ENCODE results near the gene GNAT1. TPM values are rescaled to one million over a fixed set of nuclear protein-coding genes. Genes with fewer than 3 reads are reported as not detected.

GNAT1 gene
- total RNA-seq, 2 donors from 2014 or later: 0.54 TPM; not detected in 1

DNA sequence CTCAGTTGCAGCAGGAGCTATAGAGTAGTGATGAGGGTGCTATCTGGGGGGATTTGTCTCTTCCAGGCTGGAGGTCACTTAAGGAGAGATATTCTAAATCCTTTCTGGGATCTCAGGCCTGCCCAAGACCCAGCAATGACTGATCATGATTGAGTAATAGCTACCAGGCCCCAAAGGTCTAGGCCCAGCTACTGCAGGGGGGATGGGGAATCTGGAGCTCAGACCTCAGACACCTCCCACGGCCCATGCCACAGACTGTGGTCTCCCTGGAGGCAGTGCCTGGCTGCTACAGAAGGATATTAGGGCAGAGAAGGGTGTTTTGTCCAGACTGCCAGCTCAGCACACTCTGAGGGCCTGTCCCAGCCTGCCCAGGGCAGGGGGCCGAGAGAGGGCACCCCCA, 20.5 kb downstream of the GNAT1 start:
- Histone ChIP-seq H3K4me3 (no peak overlapping the region), H3K27me3 (replicated peaks; ENCODE audit: insufficient read depth) (no peaks in the 10 kb centered on the region), H3K36me3 (no peaks in the 10 kb centered on the region), H3K4me1 (ENCODE audit: control insufficient read depth in 1 of 2, low read depth in 2 of 2) (no peaks in the 10 kb centered on the region), H3K9me3 (no peaks in the 10 kb centered on the region), H3K27ac (no peak overlapping the region)
- ATAC-seq (ENCODE audit: insufficient number of reproducible peaks, low FRiP score, low read depth) (no peak), DNase-seq (ENCODE audit: low spot score) (no peak)
- TF ChIP-seq, protein P1, sequence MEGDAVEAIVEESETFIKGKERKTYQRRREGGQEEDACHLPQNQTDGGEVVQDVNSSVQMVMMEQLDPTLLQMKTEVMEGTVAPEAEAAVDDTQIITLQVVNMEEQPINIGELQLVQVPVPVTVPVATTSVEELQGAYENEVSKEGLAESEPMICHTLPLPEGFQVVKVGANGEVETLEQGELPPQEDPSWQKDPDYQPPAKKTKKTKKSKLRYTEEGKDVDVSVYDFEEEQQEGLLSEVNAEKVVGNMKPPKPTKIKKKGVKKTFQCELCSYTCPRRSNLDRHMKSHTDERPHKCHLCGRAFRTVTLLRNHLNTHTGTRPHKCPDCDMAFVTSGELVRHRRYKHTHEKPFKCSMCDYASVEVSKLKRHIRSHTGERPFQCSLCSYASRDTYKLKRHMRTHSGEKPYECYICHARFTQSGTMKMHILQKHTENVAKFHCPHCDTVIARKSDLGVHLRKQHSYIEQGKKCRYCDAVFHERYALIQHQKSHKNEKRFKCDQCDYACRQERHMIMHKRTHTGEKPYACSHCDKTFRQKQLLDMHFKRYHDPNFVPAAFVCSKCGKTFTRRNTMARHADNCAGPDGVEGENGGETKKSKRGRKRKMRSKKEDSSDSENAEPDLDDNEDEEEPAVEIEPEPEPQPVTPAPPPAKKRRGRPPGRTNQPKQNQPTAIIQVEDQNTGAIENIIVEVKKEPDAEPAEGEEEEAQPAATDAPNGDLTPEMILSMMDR (IDR thresholded peaks at IDR 0.05): no peak

DNA sequence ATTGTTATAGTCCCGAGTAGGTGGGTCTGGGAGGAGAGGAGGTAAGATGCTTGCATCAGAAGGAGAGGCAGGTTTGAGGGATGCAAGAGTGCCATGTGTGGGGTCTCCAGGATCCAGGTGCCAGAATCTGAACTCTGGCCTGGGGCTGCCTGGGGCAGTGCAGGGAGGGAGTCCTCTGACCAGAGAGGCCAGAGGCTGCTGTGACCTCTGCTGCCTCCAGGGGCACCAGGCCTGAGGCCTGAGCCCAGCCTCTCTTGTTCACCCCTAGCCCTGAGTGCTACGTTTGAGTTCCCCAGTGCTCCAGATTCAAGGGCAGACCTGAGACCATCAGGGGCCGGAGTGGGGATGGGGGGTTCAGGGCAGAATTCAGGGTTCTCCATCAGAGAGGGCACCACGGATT, 21.1 kb downstream of the GNAT1 start:
- H3K27me3 ChIP-seq (replicated peaks; ENCODE audit: insufficient read depth): no peaks in the 10 kb centered on the region
- H3K9me3 ChIP-seq: no peaks in the 10 kb centered on the region
- TF ChIP-seq, protein P1 (IDR thresholded peaks at IDR 0.05): no peak
- no peak for ATAC-seq (ENCODE audit: insufficient number of reproducible peaks, low FRiP score, low read depth)
- H3K27ac ChIP-seq: no peak overlapping the region
- no peak for DNase-seq (ENCODE audit: low spot score)
- no peaks in the 10 kb centered on the region for H3K36me3 ChIP-seq
- no peaks in the 10 kb centered on the region for H3K4me1 ChIP-seq (ENCODE audit: control insufficient read depth in 1 of 2, low read depth in 2 of 2)
- H3K4me3 ChIP-seq: no peak overlapping the region

DNA sequence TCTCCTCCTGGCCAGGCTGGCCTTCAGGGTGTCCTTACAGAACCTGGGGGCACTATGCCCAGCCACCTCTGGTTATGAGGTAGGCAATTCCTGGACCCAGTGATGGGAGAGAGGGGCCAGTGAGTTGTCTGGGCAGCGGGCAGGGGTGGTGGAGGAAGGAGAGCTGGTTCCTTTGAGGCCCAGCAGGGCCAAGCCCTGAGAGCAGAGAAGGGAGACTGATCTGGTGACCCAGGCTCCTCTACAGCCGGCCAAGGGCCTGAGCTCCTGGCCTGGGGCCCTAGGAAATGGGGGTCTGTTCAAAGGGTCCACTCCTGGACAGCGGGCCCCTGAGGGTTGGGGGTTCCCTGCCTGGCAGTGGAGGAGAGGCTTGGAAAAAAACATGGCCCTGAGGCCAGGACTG, 21.6 kb downstream of the GNAT1 start:
- no peak overlapping the region for H3K4me3 ChIP-seq
- H3K27ac ChIP-seq: no peak overlapping the region
- H3K4me1 ChIP-seq (ENCODE audit: control insufficient read depth in 1 of 2, low read depth in 2 of 2): no peaks in the 10 kb centered on the region
- H3K36me3 ChIP-seq: no peaks in the 10 kb centered on the region
- H3K27me3 ChIP-seq (replicated peaks; ENCODE audit: insufficient read depth): no peaks in the 10 kb centered on the region
- no peak for ATAC-seq (ENCODE audit: insufficient number of reproducible peaks, low FRiP score, low read depth)
- TF ChIP-seq, protein P1 (IDR thresholded peaks at IDR 0.05): no peak
- H3K9me3 ChIP-seq: no peaks in the 10 kb centered on the region
- no peak for DNase-seq (ENCODE audit: low spot score)

DNA sequence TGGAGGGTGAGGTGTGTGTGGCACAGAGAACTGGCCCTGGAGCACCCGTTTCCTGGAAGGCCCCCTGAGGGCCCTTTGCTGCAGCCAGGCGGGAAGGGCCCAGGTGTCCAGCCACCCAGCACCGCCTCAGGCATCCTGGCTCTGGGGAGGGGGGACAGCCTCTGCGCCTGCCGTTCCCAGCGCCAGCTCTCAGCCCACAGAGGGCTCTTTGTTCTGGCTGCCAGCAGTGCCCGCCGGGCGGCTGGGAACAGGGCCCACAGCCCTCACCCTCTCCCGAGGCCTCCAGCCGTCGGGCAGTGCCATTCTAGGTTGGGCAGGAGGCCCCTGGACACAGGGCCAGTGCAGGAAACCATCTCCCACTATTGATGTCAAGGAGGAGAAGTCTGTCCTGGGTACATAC, 22.0 kb downstream of the GNAT1 start:
- no peak overlapping the region for H3K4me3 ChIP-seq
- H3K9me3 ChIP-seq: no peaks in the 10 kb centered on the region
- H3K36me3 ChIP-seq: no peaks in the 10 kb centered on the region
- TF ChIP-seq, protein P1 (IDR thresholded peaks at IDR 0.05): no peak
- H3K4me1 ChIP-seq (ENCODE audit: control insufficient read depth in 1 of 2, low read depth in 2 of 2): no peaks in the 10 kb centered on the region
- H3K27ac ChIP-seq: no peak overlapping the region
- ATAC-seq (ENCODE audit: insufficient number of reproducible peaks, low FRiP score, low read depth) (no peak), DNase-seq (ENCODE audit: low spot score) (no peak)
- H3K27me3 ChIP-seq (replicated peaks; ENCODE audit: insufficient read depth): no peaks in the 10 kb centered on the region

DNA sequence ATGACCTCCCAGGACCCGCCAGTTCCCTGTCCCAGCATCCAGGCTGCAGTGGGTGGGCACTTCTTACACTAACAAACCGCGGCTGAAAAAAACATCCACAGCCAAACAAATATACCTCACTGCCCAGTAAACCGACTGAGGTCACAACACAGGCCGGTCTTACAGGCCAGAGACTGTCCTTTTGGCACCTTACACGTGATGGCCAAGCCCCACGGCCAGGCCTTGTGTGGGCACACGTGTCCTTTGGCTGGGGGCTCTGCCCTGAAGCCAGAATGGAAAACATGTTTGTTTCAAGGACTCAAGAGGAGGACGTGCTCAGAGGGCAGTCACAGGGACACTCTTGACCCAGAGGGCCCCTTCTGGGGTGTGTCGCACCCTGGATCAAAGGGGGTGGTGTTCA, 23.4 kb downstream of the GNAT1 start:
- DNase-seq (ENCODE audit: low spot score): no peak
- TF ChIP-seq, protein P1 (IDR thresholded peaks at IDR 0.05): no peak
- Histone ChIP-seq H3K27ac (no peak overlapping the region), H3K27me3 (replicated peaks; ENCODE audit: insufficient read depth) (no peaks in the 10 kb centered on the region), H3K4me1 (ENCODE audit: control insufficient read depth in 1 of 2, low read depth in 2 of 2) (no peaks in the 10 kb centered on the region), H3K9me3 (no peaks in the 10 kb centered on the region), H3K4me3 (no peak overlapping the region), H3K36me3 (no peaks in the 10 kb centered on the region)
- ATAC-seq (ENCODE audit: insufficient number of reproducible peaks, low FRiP score, low read depth): no peak
